Lower leg skin (tissue), 4 donors: ENCODE measurements around the gene ANKMY2. TPM values are rescaled to one million over a fixed set of nuclear protein-coding genes. Genes with fewer than 3 reads are reported as not detected.

ENCODE experiments used
- DNase-seq, 2 donors: peaks; one replicate each; pipeline ENCODE4 v3.0.0-alpha.2; 2019; ENCODE audit warnings: low spot score in 2 of 2
- H3K4me3 ChIP-seq: fragments of 200-600 bp; sonication (generic); 2 replicates; pipeline ENCODE4 v1.5.1; 2017; ENCODE audit warnings: mild to moderate bottlenecking, low read depth; ENCODE audit not compliant: poor library complexity, severe bottlenecking
- CTCF ChIP-seq, 3 donors: fragments of 450-650 bp; IDR thresholded peaks; one replicate each; pipeline ENCODE4 v1.5.1; 2016; ENCODE audit warnings: antibody characterized with exemption in 3 of 3, mild to moderate bottlenecking in 3 of 3, moderate library complexity in 2 of 3
- POLR2A ChIP-seq, 2 donors: fragments of 450-650 bp; IDR thresholded peaks; one replicate each; pipeline ENCODE4 v1.6.1; 2016 to 2017; ENCODE audit warnings: antibody characterized with exemption in 2 of 2, mild to moderate bottlenecking in 1 of 2, moderate library complexity in 1 of 2
- WGBS, 2 donors: methylation state at CpG; one replicate each; pipeline ENCODE4 v1.1.5; 2018; 5-methylcytosine and 5-hydroxymethylcytosine counted together
- intact Hi-C: fragments of 100-400 bp; cut with DNase I; formaldehyde crosslinking; loops from one replicate; pipeline ENCODE4 v1.15.0; 2023; ENCODE audit warnings: low total_unique reads
- total RNA-seq, 4 donors: library from RNA; depleted of rRNA; stranded (reverse); fragments of >200 nt; gene quantifications; one replicate each; pipeline ENCODE4 v1.1.0, GENCODE V29; 2016

ANKMY2 gene
- total RNA-seq, 4 donors from 2014 or later: 5.5 to 14.5 (median 9.9) TPM

DNA sequence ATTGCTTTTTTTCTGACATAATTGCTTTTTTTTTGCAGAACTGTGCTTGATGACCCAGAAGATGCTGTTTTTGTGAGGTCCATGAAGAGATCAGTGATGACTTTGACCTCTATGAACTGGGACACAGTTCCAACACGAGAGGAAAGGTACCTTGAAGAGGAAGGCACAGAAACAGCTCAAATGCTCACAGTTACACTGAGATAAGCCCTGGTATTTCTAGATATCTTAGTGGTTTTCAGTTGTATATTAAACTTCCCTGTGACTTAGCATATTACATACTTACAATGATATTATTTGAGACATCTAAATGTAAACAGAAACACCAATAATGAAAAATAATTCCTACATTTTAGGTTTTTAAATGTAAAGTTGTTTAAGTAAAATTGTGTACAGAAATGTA is 64.3 kb downstream of the ANKMY2 start:
- TF ChIP-seq CTCF (IDR thresholded peaks at IDR 0.05): no peak
- no peak for TF ChIP-seq POLR2A (IDR thresholded peaks at IDR 0.05)

DNA sequence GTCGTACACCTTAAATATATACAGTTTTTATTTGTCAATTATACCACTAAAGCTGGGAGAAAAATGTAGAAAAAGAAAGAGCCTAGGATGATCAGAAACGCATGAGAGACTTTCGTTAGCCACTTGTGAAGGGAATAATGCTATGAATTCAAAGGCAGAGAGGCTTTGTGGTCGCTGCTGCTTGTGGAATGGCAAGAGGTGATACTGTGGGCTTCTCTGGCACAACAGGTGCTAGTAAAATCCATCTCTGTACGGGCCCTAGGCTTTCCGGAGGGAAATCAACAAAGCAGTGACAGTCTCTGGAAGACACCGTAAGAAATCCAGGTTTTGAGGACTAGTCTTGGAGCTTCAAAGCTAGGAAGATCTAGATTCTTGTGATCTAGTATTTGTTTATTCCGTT is 66.3 kb downstream of the ANKMY2 start:
- no peak for TF ChIP-seq CTCF (IDR thresholded peaks at IDR 0.05)
- no peak for TF ChIP-seq POLR2A (IDR thresholded peaks at IDR 0.05)
- no peak for DNase-seq
- 85 to 86% methylated on average over 8 of the region's 8 CpGs for WGBS, 2 donors
- intact Hi-C loops: no loop called here
- H3K4me3 ChIP-seq: no peak overlapping the region

More for the DNA sequence above, 64.3 kb downstream of the ANKMY2 start:
- no peak overlapping the region for H3K4me3 ChIP-seq
- intact Hi-C loops: no loop called here
- WGBS, 2 donors: 39 to 55% methylated on average over 1 of the region's 1 CpG
- DNase-seq: no peak

GRCh38 chr7:16571941-16572340 is 73.6 kb downstream of the ANKMY2 start:
- H3K4me3 ChIP-seq: no peak overlapping the region
- TF ChIP-seq POLR2A (IDR thresholded peaks at IDR 0.05) (no peak), CTCF (IDR thresholded peaks at IDR 0.05) (no peak)
- intact Hi-C loops: no loop called here
- WGBS, 2 donors: 63 to 93% methylated on average over 4 of the region's 4 CpGs
- no peak for DNase-seq

DNA sequence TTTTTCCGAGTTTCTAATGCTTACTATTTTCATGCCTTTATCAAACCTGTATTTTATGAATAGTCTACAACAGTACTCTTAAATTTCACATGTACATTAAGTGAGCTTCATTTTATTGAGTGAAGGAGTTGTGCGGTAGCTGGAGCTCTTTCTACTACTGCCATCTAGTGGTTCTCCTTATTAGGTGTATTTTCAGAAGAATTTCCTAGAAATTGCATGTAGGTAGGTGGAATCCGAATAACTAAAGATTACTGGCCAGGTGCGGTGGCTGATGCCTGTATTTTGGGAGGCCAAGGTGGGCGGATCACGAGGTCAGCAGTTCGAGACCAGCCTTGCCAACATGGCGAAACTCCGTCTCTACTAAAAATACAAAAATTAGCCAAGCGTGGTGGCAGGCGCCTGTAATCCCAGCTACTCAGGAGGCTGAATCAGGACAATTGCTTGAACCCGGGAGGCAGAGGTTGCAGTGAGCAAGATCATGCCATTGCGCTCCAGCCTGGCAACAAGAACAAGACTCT is 80.6 kb downstream of the ANKMY2 start:
- TF ChIP-seq POLR2A (IDR thresholded peaks at IDR 0.05) (no peak), CTCF (IDR thresholded peaks at IDR 0.05) (no peak)
- intact Hi-C loops: loop anchor here (5.0 to 10.0 kb wide), 2 partner anchors 130 to 488 kb away; no protein-coding TSS in a partner anchor
- 25 to 30% methylated on average over 13 of the region's 13 CpGs for WGBS, 2 donors
- no peak overlapping the region for H3K4me3 ChIP-seq
- DNase-seq: no peak

DNA sequence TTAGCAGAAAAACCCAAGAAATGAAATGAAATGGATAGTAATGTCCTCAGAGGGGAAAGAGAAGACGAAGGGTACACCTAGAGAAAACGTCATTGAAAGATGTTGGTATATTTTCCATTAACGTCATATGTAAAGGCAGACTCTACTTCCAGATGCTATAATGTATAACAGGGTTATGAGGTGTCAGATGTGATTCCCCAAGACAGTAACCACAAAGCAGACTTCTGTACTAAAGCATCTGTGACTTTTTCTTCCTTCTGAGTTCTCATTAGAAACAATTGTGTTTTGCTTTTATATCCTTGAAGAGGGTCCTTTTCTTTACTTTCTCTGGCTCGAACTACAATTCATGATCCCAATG is 81.6 kb downstream of the ANKMY2 start:
- intact Hi-C loops: loop anchor here (10.0 kb wide), 1 partner anchor 129 kb away; no protein-coding TSS in a partner anchor
- H3K4me3 ChIP-seq: no peak overlapping the region
- DNase-seq: no peak
- TF ChIP-seq CTCF (IDR thresholded peaks at IDR 0.05) (no peak), POLR2A (IDR thresholded peaks at IDR 0.05) (no peak)
- WGBS, 2 donors: 80 to 83% methylated on average over 4 of the region's 4 CpGs
